ENCODE data around the gene KBTBD7. TPM values are rescaled to one million over a fixed set of nuclear protein-coding genes. Genes with fewer than 3 reads are reported as not detected.

The KBTBD7 gene
- total RNA-seq, 2 donors from 2014 or later = 8.0 to 8.1 TPM

DNA sequence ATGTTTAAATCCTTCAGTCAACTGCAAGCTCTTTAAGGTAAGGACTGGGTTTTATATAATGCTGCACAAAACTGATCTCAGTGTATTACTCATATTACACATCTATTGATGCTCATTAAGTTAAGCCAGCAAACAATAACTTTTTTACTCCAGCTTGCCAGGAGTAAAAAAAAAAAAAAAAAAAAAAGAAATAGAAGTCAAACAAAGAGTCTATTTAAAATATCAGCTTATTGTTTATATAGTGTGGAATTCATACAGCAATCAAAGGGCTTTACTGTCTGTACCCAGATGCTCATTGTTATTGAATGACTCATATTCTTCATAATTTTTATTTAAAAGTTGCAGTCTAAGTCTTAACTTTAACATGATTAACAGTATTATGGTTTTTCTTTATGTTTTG lies 21.8 kb upstream of the KBTBD7 start:
- H3K4me1 ChIP-seq = no peaks in the 10 kb centered on the region
- no peak overlapping the region for H3K27ac ChIP-seq
- H3K27me3 ChIP-seq = no peaks in the 10 kb centered on the region
- no peak for DNase-seq
- H3K4me3 ChIP-seq = no peak overlapping the region
- TF ChIP-seq, protein P1, sequence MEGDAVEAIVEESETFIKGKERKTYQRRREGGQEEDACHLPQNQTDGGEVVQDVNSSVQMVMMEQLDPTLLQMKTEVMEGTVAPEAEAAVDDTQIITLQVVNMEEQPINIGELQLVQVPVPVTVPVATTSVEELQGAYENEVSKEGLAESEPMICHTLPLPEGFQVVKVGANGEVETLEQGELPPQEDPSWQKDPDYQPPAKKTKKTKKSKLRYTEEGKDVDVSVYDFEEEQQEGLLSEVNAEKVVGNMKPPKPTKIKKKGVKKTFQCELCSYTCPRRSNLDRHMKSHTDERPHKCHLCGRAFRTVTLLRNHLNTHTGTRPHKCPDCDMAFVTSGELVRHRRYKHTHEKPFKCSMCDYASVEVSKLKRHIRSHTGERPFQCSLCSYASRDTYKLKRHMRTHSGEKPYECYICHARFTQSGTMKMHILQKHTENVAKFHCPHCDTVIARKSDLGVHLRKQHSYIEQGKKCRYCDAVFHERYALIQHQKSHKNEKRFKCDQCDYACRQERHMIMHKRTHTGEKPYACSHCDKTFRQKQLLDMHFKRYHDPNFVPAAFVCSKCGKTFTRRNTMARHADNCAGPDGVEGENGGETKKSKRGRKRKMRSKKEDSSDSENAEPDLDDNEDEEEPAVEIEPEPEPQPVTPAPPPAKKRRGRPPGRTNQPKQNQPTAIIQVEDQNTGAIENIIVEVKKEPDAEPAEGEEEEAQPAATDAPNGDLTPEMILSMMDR (IDR thresholded peaks at IDR 0.05) = no peak
- no peaks in the 10 kb centered on the region for H3K9me3 ChIP-seq
- H3K9ac ChIP-seq (ENCODE audit: low read depth in 2 of 2, low read length in 2 of 2) = no peak overlapping the region
- H3K36me3 ChIP-seq = no peaks in the 10 kb centered on the region
- intact Hi-C loops (cut with DNase I) = no loop called here

DNA sequence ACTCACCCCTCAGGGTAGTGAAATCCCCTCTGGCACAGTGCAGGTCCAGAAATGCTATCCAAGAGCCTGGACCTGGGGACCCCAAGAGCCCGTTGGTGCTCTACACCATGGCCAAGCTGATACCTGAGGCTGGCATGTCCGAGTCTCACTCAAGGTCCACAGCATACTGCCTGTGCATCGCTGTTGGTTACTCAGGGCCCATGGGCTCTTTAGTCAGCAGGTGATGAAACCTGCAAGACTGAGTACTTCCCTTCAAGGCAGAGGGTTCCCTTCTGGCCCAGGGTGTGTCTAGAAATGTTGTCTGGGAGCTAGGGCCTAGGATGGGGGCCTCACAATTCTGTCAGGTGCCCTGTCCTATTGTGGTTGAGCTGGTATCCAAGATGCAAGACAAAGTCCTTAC lies 19.6 kb upstream of the KBTBD7 start:
- Histone ChIP-seq H3K27ac (no peak overlapping the region), H3K4me3 (no peak overlapping the region), H3K4me1 (no peaks in the 10 kb centered on the region), H3K36me3 (no peaks in the 10 kb centered on the region), H3K9ac (ENCODE audit: low read depth in 2 of 2, low read length in 2 of 2) (no peak overlapping the region), H3K27me3 (no peaks in the 10 kb centered on the region), H3K9me3 (no peaks in the 10 kb centered on the region)
- TF ChIP-seq, protein P1 (IDR thresholded peaks at IDR 0.05) = no peak
- intact Hi-C loops (cut with DNase I) = no loop called here
- DNase-seq = no peak

DNA sequence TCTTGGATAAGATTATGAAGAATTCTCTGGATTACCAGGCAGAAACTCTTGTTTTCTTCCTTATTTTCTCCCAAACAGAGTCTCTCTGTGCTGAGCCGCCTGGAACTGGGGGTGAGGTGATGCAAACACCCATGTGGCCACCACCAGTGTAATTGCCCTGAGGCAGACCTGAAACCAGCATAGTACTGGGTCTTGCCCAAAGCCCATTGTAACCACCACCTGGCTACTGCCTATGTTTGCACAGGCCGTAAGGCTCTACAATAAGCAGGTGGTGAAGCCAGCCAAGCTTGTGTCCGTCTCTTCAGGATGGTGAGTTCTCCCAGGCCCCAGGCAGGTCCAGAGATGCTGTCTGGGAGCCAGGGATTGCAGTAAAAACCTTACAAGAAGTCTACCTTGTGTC lies 18.9 kb upstream of the KBTBD7 start:
- no peak overlapping the region for H3K9ac ChIP-seq (ENCODE audit: low read depth in 2 of 2, low read length in 2 of 2)
- intact Hi-C loops (cut with DNase I) = no loop called here

DNA sequence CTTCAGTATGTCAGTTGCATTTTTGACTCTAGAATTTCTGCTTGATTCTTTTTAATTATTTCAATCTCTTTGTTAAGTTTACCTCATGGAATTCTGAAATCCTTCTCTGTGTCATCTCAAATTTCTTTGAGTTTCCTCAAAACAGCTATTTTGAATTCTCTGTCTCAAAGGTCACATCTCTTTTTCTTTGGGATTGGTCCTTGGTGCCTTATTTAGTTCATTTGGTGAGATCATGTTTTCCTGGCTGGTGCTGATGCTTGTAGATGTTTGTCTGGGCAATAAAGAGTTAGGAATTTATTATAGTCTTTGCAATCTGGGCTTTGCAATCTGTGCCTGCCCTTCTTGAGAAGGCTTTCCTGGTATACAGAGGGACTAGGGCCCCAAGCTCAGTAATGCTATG lies 18.5 kb upstream of the KBTBD7 start:
- no peaks in the 10 kb centered on the region for H3K4me1 ChIP-seq
- H3K36me3 ChIP-seq = no peaks in the 10 kb centered on the region
- no peak overlapping the region for H3K9ac ChIP-seq (ENCODE audit: low read depth in 2 of 2, low read length in 2 of 2)
- TF ChIP-seq, protein P1 (IDR thresholded peaks at IDR 0.05) = no peak
- H3K9me3 ChIP-seq = no peaks in the 10 kb centered on the region
- no peak for DNase-seq
- H3K4me3 ChIP-seq = no peak overlapping the region
- H3K27ac ChIP-seq = no peak overlapping the region
- intact Hi-C loops (cut with DNase I) = no loop called here
- H3K27me3 ChIP-seq = no peaks in the 10 kb centered on the region

More for the DNA sequence above, 18.9 kb upstream of the KBTBD7 start:
- H3K4me3 ChIP-seq = no peak overlapping the region
- no peaks in the 10 kb centered on the region for H3K4me1 ChIP-seq
- DNase-seq = no peak
- no peaks in the 10 kb centered on the region for H3K27me3 ChIP-seq
- H3K9me3 ChIP-seq = no peaks in the 10 kb centered on the region
- no peak overlapping the region for H3K27ac ChIP-seq
- H3K36me3 ChIP-seq = no peaks in the 10 kb centered on the region
- TF ChIP-seq, protein P1 (IDR thresholded peaks at IDR 0.05) = no peak

DNA sequence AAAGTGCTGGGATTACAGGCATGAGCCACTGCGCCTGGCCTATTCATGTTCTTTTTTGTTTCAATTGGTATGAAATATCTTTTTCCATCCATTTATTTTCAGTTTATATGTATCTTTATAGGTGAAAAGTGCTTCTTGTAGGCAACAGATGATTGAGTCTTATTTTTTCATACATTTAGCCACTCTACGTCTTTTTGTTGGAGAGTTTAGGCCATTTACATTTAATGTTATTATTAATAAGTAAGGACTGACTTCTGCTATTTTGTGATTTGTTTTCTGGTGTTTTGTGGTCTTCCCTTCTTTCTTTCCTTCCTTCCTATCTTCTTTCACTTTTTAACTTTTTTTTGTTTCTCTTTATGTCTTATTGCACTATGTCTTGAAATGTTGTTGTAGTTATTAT lies 16.7 kb upstream of the KBTBD7 start:
- H3K9ac ChIP-seq (ENCODE audit: low read depth in 2 of 2, low read length in 2 of 2) = no peak overlapping the region
- no peaks in the 10 kb centered on the region for H3K36me3 ChIP-seq
- no peak overlapping the region for H3K4me3 ChIP-seq
- H3K9me3 ChIP-seq = no peaks in the 10 kb centered on the region
- no peak for DNase-seq
- TF ChIP-seq, protein P1 (IDR thresholded peaks at IDR 0.05) = no peak
- H3K27me3 ChIP-seq = no peaks in the 10 kb centered on the region
- H3K27ac ChIP-seq = no peak overlapping the region
- no peaks in the 10 kb centered on the region for H3K4me1 ChIP-seq
- intact Hi-C loops (cut with DNase I) = no loop called here

DNA sequence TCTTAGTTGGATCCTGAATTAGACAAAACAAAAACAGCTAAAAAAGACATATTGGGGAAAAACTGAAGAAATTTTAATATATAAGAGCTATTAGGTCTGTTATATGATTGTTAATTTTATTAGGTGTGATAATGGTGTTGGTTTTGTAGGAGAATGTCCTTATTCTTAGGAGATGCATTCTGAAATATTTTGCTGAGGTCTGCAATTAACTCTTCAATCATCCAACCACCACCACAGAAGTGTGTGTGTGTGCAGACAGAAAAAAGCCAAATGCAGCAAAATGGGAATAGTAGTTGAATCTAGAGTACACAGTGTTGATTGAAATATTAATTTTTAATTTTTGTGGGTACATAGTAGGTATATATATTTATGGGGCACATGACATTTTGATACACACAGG lies 12.1 kb upstream of the KBTBD7 start:
- no peak overlapping the region for H3K4me3 ChIP-seq
- TF ChIP-seq, protein P1 (IDR thresholded peaks at IDR 0.05) = no peak
- no peak overlapping the region for H3K27ac ChIP-seq
- no peaks in the 10 kb centered on the region for H3K4me1 ChIP-seq
- no peak overlapping the region for H3K9ac ChIP-seq (ENCODE audit: low read depth in 2 of 2, low read length in 2 of 2)
- intact Hi-C loops (cut with DNase I) = no loop called here
- H3K9me3 ChIP-seq = no peaks in the 10 kb centered on the region
- no peaks in the 10 kb centered on the region for H3K36me3 ChIP-seq
- H3K27me3 ChIP-seq = no peaks in the 10 kb centered on the region
- no peak for DNase-seq
